GM12878 (cell line): ENCODE data around the gene EPN1.

Source experiments
- ATF3 ChIP-seq: IDR thresholded peaks from 2 replicates; pipeline ENCODE4 v1.6.1; 2011; ENCODE audit warnings: low read depth, mild to moderate bottlenecking, low read length, moderate library complexity, borderline replicate concordance; ENCODE audit errors: extremely low read depth
- CBX5 ChIP-seq: sonication (generic); IDR thresholded peaks from 2 replicates; pipeline ENCODE4 v1.6.1; 2016; ENCODE audit warnings: low read depth, moderate library complexity, mild to moderate bottlenecking, inconsistent platforms
- CHD1 ChIP-seq: IDR thresholded peaks from 2 replicates; pipeline ENCODE4 v1.6.1; 2012; ENCODE audit warnings: low read depth, low read length, improper control_type of control experiment
- CTCF ChIP-seq, 3 experiments: IDR thresholded peaks in 2 of 3; conservative IDR thresholded peaks in 1 of 3; 2 replicates each; pipeline ENCODE4 v1.5.1; 2011; ENCODE audit warnings: low read depth in 3 of 3, low read length in 3 of 3, mild to moderate bottlenecking in 3 of 3, control low read depth in 2 of 3, moderate library complexity in 2 of 3, inconsistent platforms in 1 of 3, mixed read lengths in 1 of 3; ENCODE audit not compliant: control insufficient read depth in 2 of 3, insufficient read depth in 1 of 3; ENCODE audit errors: extremely low read depth in 1 of 3
- EGR1 ChIP-seq, 2 experiments: IDR thresholded peaks; 1 replicate in 1 of 2; 2 replicates in 1 of 2; pipeline ENCODE4 v1.6.1; 2011 to 2012; ENCODE audit warnings: low read depth in 2 of 2, low read length in 2 of 2, borderline replicate concordance in 1 of 2, mild to moderate bottlenecking in 1 of 2, moderate library complexity in 1 of 2
- EP300 ChIP-seq, 2 experiments: fragments of 150-350 bp in 1 of 2; IDR thresholded peaks; 2 replicates each; pipeline ENCODE4 v1.6.1; 2011 to 2012; ENCODE audit warnings: low read depth in 2 of 2, low read length in 2 of 2, borderline replicate concordance in 1 of 2, improper control_type of control experiment in 1 of 2, inconsistent platforms in 1 of 2; ENCODE audit not compliant: control insufficient read depth in 1 of 2
- EZH2 ChIP-seq: IDR thresholded peaks from 2 replicates; pipeline ENCODE4 v1.6.1; 2012; ENCODE audit warnings: low read depth, mild to moderate bottlenecking, control low read depth, inconsistent platforms, low read length, borderline replicate concordance; ENCODE audit not compliant: control insufficient read depth
- JUNB ChIP-seq: IDR thresholded peaks from 2 replicates; pipeline ENCODE4 v1.6.1; 2016; ENCODE audit warnings: antibody characterized with exemption, mild to moderate bottlenecking
- MXI1 ChIP-seq: fragments of 150-350 bp; IDR thresholded peaks from 2 replicates; pipeline ENCODE4 v1.6.1; 2011; ENCODE audit warnings: low read depth, mild to moderate bottlenecking, inconsistent platforms, low read length, improper control_type of control experiment
- PAX8 ChIP-seq: fragments of 450-650 bp; IDR thresholded peaks from 2 replicates; pipeline ENCODE4 v1.6.1; 2017; ENCODE audit warnings: mild to moderate bottlenecking, moderate library complexity
- POLR2A ChIP-seq: IDR thresholded peaks from 2 replicates; pipeline ENCODE4 v1.6.1; 2011; ENCODE audit warnings: low read depth, mild to moderate bottlenecking, low read length
- SREBF2 ChIP-seq: IDR thresholded peaks from 2 replicates; pipeline ENCODE4 v1.6.1; 2012; ENCODE audit warnings: mild to moderate bottlenecking, low read length
- TAF1 ChIP-seq: IDR thresholded peaks from 2 replicates; pipeline ENCODE4 v1.6.1; 2011; ENCODE audit warnings: mild to moderate bottlenecking, low read depth, low read length, borderline replicate concordance
- ZZZ3 ChIP-seq: IDR thresholded peaks from 2 replicates; pipeline ENCODE4 v1.6.1; 2011; ENCODE audit warnings: low read depth; ENCODE audit not compliant: control insufficient read depth, insufficient read length

- TF ChIP-seq CTCF (IDR thresholded peaks at IDR 0.05 in 2 of 3, conservative IDR thresholded peaks at IDR 0.05 in 1 of 3; ENCODE audit: control insufficient read depth in 2 of 3, extremely low read depth in 1 of 3, insufficient read depth in 1 of 3, low read depth in 3 of 3, low read length in 3 of 3) (no peak), TAF1 (no peak), EP300 (IDR thresholded peaks at IDR 0.05; ENCODE audit: borderline replicate concordance in 1 of 2, control insufficient read depth in 1 of 2, low read depth in 2 of 2, low read length in 2 of 2) (no peak), SREBF2 (no peak), EGR1 (IDR thresholded peaks at IDR 0.05; ENCODE audit: borderline replicate concordance in 1 of 2, low read depth in 2 of 2, low read length in 2 of 2) (no peak), JUNB (no peak), CBX5 (no peak), EZH2 (no peak), POLR2A (no peak), PAX8 (no peak), MXI1 (no peak; the same call in 1 of the 2 replicates), ZZZ3 (no peak), CHD1 (no peak), ATF3 (no peak)
These were observed 19.4 kb upstream of the EPN1 start for GRCh38 chr19:55655648-55656040.
